NCI-H146 (cell line): ENCODE measurements around the gene ZRANB3.
"Not testable (repeated sequence)": the region's sequence is repeated elsewhere in the genome, so short reads cannot be mapped to it uniquely, and the experiment has no call there.

Experiments
- DNase-seq: peaks from one replicate; lab custom pipeline; 2025; lab: John Stamatoyannopoulos, UW

ZRANB3 gene

GRCh38 chr2:135124924-135125886, 405.8 kb downstream of the ZRANB3 start:
- no peak for DNase-seq

DNA sequence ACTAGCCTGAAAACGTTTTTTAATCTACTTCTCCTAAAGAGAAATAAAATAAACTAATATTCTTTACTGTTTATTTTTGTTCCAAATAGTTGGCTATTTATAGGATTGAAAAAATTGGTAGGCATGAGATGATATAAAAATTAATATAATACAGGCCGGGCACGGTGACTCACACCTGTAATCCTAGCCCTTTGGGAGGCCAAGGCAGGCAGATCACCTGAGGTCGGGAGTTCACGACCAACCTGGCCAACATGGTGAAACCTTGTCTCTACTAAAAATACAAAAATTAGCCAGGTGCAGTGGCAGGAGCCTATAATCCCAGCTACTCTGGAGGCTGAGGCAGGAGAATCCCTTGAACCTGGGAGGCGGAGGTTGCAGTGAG, 409.4 kb downstream of the ZRANB3 start:
- DNase-seq: not testable (repeated sequence)

DNA sequence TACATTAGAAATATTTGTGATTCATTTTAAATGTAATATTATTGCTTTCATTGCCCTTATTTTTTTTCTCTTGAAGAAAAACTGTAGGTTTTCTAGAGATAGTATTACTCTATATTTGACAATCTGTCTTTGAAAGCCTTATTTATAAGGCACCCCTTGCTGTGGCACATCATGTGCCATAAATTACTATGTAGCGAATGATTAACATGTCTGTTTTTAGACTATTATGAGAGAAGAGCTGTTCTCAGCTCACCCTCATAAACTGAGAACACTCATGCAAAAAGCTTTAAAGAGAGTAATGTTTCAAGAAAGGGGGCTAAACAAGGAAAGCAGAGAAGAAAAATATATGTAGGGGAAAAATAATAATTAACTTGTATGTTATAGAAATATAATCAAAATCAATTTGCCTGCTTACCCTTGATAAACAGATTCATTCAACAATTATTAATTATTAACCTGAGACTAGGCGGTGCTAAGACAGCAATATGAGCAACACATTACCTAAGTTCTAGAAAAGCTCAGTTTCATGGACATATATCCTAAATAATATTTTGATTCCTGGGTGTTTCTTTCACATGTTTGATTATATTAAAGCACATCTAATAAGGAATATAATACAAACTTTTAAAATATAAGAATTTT, 409.9 kb downstream of the ZRANB3 start:
- DNase-seq: no peak

DNA sequence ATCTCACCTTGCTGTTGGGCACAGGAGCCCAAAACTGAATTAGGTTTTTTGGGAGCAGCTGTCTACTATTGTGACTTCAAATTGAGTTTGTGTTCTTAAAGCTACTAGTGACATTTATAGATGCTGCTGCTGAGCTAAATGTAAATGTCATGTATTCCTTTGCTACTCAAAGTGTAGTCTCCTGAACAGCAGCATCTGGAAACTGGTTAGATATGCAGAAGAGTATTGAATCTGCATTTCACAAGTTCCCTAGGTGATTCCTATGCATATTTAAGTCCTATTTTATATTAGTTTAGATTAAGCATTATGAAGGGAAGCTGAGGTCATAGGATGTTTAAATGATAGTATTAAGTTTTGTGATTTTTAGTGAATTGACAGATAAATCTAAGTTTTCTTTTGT, 411.4 kb downstream of the ZRANB3 start:
- no peak for DNase-seq

DNA sequence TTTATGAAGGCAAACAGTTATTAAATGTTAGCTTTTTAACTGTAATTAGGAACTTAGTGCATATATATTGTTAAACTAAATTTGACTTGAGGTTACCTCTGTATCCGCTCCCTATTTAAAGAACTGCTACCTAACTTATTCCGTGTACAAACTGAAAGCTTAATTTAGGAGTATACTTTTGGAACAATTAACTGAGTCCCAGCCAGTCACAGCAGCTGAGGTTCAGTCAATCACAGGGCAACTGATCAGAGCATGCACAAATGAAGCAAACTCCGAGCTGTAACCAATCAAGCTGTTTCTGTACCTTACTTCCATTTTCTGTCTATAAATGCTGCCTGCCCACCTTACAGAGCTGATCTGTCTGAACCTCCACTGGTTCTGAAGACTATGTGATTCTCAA, 417.7 kb downstream of the ZRANB3 start:
- no peak for DNase-seq

GRCh38 chr2:135105513-135106316, 425.3 kb downstream of the ZRANB3 start:
- DNase-seq: not testable (repeated sequence)

DNA sequence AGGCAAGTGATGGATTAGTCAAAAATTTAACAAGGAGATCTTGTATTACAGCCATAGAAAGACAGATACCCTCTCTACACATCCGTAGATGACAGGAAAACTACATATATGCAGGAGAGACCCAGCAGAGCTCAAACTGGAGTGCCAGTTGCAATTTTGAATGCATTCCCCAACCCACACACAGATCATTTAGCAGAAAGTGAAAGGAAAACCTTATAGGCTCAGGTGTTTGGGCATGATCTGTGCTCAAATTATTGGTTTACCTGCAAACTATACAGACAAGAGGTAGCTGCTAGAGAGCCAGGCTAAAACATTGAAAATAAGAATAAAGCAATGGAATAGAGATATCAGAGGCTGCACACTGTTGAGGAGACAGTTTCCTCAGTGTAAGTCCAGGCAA, 427.2 kb downstream of the ZRANB3 start:
- DNase-seq: no peak

GRCh38 chr2:135099802-135100483, 431.1 kb downstream of the ZRANB3 start:
- DNase-seq: no peak

GRCh38 chr2:135097532-135098231, 433.3 kb downstream of the ZRANB3 start:
- no peak for DNase-seq

DNA sequence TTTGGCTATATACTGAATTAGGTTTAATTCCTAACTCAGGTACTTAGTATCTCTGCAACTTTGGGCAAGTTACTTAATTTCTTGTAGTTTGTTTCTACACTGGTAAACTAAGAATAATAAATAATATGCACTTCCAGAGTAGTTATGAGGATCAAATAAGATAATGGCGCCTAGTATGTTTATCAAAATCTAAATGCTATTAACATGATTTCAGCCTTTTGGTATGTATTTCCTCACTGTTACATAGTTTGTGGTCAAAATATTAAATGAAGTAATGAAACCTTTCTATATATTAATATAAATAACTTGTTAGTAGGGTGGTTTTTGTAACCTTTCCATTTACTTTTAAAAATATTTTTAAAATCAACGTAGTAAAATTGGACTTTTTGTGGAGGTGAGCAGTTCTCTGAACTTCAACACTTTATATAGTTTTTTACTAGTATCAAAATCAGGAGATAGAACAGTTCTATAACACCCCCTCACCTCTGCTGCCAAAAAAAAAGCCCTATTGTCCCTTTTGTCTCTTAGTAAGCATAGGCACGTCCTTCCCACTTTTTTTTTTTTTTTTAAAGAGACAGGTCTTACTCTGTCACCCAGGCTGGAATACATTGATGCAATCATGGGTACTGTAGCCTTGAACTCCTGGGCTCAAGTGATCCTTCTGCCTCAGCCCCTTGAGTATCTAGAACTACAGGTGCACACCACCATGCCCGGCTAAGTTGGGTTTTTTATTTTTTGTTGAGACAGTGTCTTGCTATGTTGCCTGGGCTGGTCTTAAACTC, 434.2 kb downstream of the ZRANB3 start:
- no peak for DNase-seq

DNA sequence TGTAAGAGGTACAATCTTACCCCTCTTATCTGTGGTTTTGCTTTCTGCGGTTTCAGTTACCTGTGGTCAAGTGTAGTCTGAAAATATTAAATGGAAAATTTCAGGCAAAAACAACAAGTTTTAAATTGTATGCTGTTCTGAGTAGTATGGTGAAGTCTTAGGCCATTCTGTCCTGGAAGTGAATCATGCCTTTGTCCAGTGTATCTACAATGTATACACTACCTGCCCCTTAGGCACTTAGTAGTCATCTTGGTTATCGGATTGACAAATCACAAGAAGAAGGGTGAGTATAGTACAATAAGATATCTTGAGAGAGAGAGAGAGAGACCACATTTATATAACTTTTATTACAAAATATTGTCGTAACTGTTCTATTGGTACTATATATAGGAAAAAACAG, 435.4 kb downstream of the ZRANB3 start:
- DNase-seq: no peak

GRCh38 chr2:135094508-135094907, 436.5 kb downstream of the ZRANB3 start:
- DNase-seq: no peak

GRCh38 chr2:135093670-135094330, 437.2 kb downstream of the ZRANB3 start:
- DNase-seq: peak; percentile 15

- DNase-seq: no peak
Measured at GRCh38 chr2:135093193-135093592, 437.8 kb downstream of the ZRANB3 start.

- no peak for DNase-seq
Measured at GRCh38 chr2:135091681-135092080, 439.3 kb downstream of the ZRANB3 start.

- not testable (repeated sequence) for DNase-seq
Measured at GRCh38 chr2:135089597-135089996, 441.4 kb downstream of the ZRANB3 start.
